ENCODE measurements around the gene BLVRB.
"Not testable (repeated sequence)": the region's sequence is repeated elsewhere in the genome, so short reads cannot be mapped to it uniquely, and the experiment has no call there.

The BLVRB gene

DNA sequence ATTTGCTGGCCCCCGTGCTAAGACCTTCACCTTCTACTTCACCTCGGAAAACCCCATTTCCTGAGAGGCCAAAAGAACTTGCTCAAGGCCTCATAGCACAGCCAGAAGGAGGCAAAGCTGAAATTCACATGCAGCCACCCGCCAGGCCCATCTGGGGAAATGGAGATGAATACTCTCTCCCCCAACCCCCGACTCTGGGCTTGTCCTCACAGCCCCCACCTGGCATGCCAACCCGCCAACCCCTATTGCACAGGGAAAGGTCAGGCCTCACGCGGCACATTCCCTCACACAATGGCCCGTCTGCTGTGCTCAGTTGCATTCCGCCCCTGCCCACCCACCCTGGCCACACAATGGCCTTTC, 55.5 kb downstream of the BLVRB start:
- Histone ChIP-seq H4K20me1 (ENCODE audit: insufficient read depth, low read length) (no peaks in the 10 kb centered on the region), H3K9ac (ENCODE audit: low read length) (no peak overlapping the region), H3K27ac (ENCODE audit: low read length) (no peak overlapping the region), H3K79me2 (ENCODE audit: low read length) (no peaks in the 10 kb centered on the region), H3K4me3 (ENCODE audit: low read length) (no peak overlapping the region), H3K9me3 (ENCODE audit: insufficient read depth, low read length) (no peaks in the 10 kb centered on the region), H2AFZ (ENCODE audit: low read depth, low read length) (no peak overlapping the region), H3K4me1 (ENCODE audit: low read length) (peaks cover 4% of the 10 kb centered on the region; the same call in 1 of the 2 replicates), H3K4me2 (ENCODE audit: low read length) (no peak overlapping the region), H3K27me3 (ENCODE audit: low read depth, low read length) (no peaks in the 10 kb centered on the region; the same call in 1 of the 2 replicates), H3K36me3 (replicated peaks; ENCODE audit: low read depth, low read length) (no peaks in the 10 kb centered on the region)
- TF ChIP-seq CTCF (IDR thresholded peaks at IDR 0.05; ENCODE audit: low read depth, low read length), result no peak
- TF ChIP-seq EZH2phosphoT487 (IDR thresholded peaks at IDR 0.05; ENCODE audit: low read depth), result no peak

DNA sequence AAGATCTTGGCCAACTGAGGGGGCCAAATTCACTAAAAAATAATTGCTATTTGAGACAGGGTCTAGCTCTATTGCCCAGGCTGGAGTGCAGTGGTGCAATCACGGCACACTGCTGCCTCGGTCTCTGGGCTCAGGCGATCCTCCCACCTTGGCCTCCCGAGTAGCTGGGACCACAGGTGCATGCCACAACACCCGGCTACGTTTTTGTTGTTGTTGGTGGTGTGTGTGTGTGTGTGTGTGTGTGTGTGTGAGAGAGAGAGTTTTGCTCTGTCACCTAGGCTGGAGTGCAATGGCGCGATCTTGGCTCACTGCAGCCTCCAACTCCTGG, 57.0 kb downstream of the BLVRB start:
- H2AFZ ChIP-seq (ENCODE audit: low read depth, low read length); H3K4me2 ChIP-seq (ENCODE audit: low read length); H3K36me3 ChIP-seq (replicated peaks; ENCODE audit: low read depth, low read length); H3K4me3 ChIP-seq (ENCODE audit: low read length); H4K20me1 ChIP-seq (ENCODE audit: insufficient read depth, low read length); H3K79me2 ChIP-seq (ENCODE audit: low read length); H3K4me1 ChIP-seq (ENCODE audit: low read length); H3K9ac ChIP-seq (ENCODE audit: low read length); H3K9me3 ChIP-seq (ENCODE audit: insufficient read depth, low read length); H3K27me3 ChIP-seq (ENCODE audit: low read depth, low read length); H3K27ac ChIP-seq (ENCODE audit: low read length): not testable (repeated sequence)

DNA sequence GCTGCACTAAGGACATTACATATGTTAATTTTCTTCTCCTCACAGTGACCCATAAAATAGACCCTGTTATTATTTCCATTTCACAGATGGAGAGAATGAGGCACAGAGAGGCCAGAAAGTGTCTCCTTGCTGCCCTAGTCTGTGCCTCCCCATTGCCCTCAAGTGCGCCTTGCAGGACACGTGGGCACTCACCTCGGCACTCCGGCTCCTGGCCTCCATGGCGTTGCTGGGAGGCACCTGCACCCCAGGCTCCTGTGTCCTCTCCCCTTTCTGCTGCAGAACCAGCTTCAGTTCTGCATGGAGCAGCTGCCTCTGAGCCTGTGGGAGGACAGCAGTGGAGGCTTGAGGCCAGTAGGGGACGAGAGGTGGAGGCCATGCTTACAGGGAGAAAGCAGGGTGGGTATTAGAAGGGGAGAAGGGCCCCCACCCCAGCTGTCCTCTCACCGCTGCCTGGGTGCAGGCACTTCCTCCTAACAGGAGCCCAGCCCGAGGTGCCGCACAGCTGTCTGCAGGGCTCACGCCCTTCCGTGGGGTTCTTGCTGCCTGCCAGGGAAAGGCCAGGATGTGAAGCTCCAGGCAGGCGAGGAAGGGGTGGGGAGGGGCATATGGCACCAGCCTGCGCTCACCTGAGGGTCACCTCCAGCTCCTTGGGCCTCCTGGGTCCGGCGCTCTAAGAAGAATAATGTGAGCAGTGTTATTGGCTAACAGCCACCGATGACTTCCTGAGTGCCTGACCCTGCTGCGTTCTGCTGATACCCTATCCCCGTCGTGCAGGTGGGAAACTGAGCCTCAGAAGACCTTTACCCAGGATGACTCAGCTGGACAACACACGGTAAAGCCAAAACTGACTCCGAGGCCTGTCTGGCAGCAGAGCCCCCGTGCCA, 57.6 kb downstream of the BLVRB start:
- H3K27me3 ChIP-seq (ENCODE audit: low read depth, low read length), result no peaks in the 10 kb centered on the region; the same call in 1 of the 2 replicates
- no peak for TF ChIP-seq CTCF (IDR thresholded peaks at IDR 0.05; ENCODE audit: low read depth, low read length)
- H3K4me3 ChIP-seq (ENCODE audit: low read length), result no peak overlapping the region
- H3K9ac ChIP-seq (ENCODE audit: low read length), result no peak overlapping the region
- no peaks in the 10 kb centered on the region for H3K36me3 ChIP-seq (replicated peaks; ENCODE audit: low read depth, low read length)
- no peak overlapping the region for H2AFZ ChIP-seq (ENCODE audit: low read depth, low read length)
- H3K4me2 ChIP-seq (ENCODE audit: low read length), result no peak overlapping the region
- peaks cover 8% of the 10 kb centered on the region for H3K4me1 ChIP-seq (ENCODE audit: low read length)
- H3K79me2 ChIP-seq (ENCODE audit: low read length), result no peaks in the 10 kb centered on the region
- H4K20me1 ChIP-seq (ENCODE audit: insufficient read depth, low read length), result no peaks in the 10 kb centered on the region
- H3K9me3 ChIP-seq (ENCODE audit: insufficient read depth, low read length), result no peaks in the 10 kb centered on the region
- no peak overlapping the region for H3K27ac ChIP-seq (ENCODE audit: low read length)

- Histone ChIP-seq H3K4me1 (ENCODE audit: low read length) (peaks cover 3% of the 10 kb centered on the region), H3K36me3 (replicated peaks; ENCODE audit: low read depth, low read length) (no peaks in the 10 kb centered on the region), H3K27ac (ENCODE audit: low read length) (no peak overlapping the region), H3K79me2 (ENCODE audit: low read length) (no peaks in the 10 kb centered on the region), H3K27me3 (ENCODE audit: low read depth, low read length) (no peaks in the 10 kb centered on the region; the same call in 1 of the 2 replicates), H3K4me2 (ENCODE audit: low read length) (peak overlapping the region; percentile 76), H4K20me1 (ENCODE audit: insufficient read depth, low read length) (no peaks in the 10 kb centered on the region), H3K9me3 (ENCODE audit: insufficient read depth, low read length) (no peaks in the 10 kb centered on the region), H3K4me3 (ENCODE audit: low read length) (peak overlapping the region; percentile 78), H3K9ac (ENCODE audit: low read length) (peak overlapping the region; percentile 52), H2AFZ (ENCODE audit: low read depth, low read length) (peak overlapping the region; percentile 78; the same call in 1 of the 2 replicates)
- TF ChIP-seq CTCF (IDR thresholded peaks at IDR 0.05; ENCODE audit: low read depth, low read length) (no peak), EZH2phosphoT487 (IDR thresholded peaks at IDR 0.05; ENCODE audit: low read depth) (no peak)
These were observed 62.1 kb downstream of the BLVRB start for GRCh38 chr19:40403262-40403984.
